ENCODE results near the gene ATXN1. TPM values are rescaled to one million over a fixed set of nuclear protein-coding genes. Genes with fewer than 3 reads are reported as not detected.

ATXN1 gene
- polyA plus RNA-seq, 1 donor (not counting 4 experiments of a cell fraction or from before 2014, with no cell fraction given): 9.7 TPM

GRCh38 chr6:16389642-16390041 lies 371.6 kb downstream of the ATXN1 start:
- no peak overlapping the region for H3K27ac ChIP-seq (ENCODE audit: control insufficient read depth, insufficient read depth, low read length)
- dilution Hi-C loops (cut with MboI; ENCODE audit: extremely low pct_ligation_motif_present, low sequenced_read_pairs): no loop called here
- H3K79me2 ChIP-seq (ENCODE audit: control insufficient read depth, insufficient read depth, low read length): no peaks in the 10 kb centered on the region
- H4K20me1 ChIP-seq (ENCODE audit: control insufficient read depth, extremely low read depth, insufficient read depth, low read length): no peaks in the 10 kb centered on the region
- H2AFZ ChIP-seq (ENCODE audit: control insufficient read depth, low read length): no peak overlapping the region
- H3K4me1 ChIP-seq (ENCODE audit: control insufficient read depth, extremely low read depth, insufficient read depth, low read length): no peaks in the 10 kb centered on the region
- FAIRE-seq (no peak), DNase-seq (ENCODE audit: low read depth, low spot score) (no peak)
- H3K36me3 ChIP-seq (ENCODE audit: control insufficient read depth in 2 of 2, extremely low read depth in 1 of 2, insufficient read depth in 2 of 2, low read length in 2 of 2): peaks cover 0 to 2% of the 10 kb centered on the region in 2 experiments
- H3K9me3 ChIP-seq (ENCODE audit: control insufficient read depth, low read depth, low read length): no peaks in the 10 kb centered on the region
- H3K9me1 ChIP-seq (ENCODE audit: control insufficient read depth, extremely low read depth, insufficient read depth, low read length): no peaks in the 10 kb centered on the region
- H3K9ac ChIP-seq (ENCODE audit: control insufficient read depth, extremely low read depth, insufficient read depth, low read length): no peak overlapping the region
- H3K27me3 ChIP-seq (ENCODE audit: control insufficient read depth, extremely low read depth, insufficient read depth, low read length): no peaks in the 10 kb centered on the region
- no peak for TF ChIP-seq CTCF (optimal IDR thresholded peaks at IDR 0.05 in 1 of 3, IDR thresholded peaks at IDR 0.05 in 1 of 3, conservative IDR thresholded peaks at IDR 0.05 in 1 of 3; ENCODE audit: extremely low read depth in 1 of 3, insufficient read depth in 2 of 3, low read length in 3 of 3)
- TF ChIP-seq EZH2 (IDR thresholded peaks at IDR 0.05; ENCODE audit: low read length): no peak
- no peak overlapping the region for H3K4me2 ChIP-seq (ENCODE audit: control insufficient read depth, extremely low read depth, insufficient read depth, low read depth, low read length)
- H3K4me3 ChIP-seq (ENCODE audit: control insufficient read depth in 2 of 3, extremely low read depth in 1 of 3, insufficient read depth in 2 of 3, low read depth in 1 of 3, low read length in 3 of 3): no peak overlapping the region

DNA sequence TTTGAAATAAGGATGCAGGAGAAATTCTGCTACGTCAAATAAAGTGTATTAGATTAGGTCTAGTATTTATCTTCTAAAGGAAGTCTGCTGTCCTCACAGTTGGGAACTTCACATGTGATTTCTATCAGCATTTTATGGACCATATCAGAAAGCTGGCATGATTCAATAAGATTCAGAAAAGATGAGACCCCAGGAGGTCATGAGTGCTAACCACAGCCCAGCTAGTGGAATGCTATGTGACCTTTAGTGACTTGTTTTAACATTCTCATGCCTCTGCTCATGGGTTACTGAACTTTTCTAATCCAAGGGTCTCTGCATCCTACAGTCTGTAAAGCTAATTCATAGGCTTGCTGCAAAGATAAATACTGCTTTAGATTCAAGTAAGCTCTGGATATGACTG lies 372.8 kb downstream of the ATXN1 start:
- Histone ChIP-seq H3K9me3 (ENCODE audit: control insufficient read depth, low read depth, low read length) (no peaks in the 10 kb centered on the region), H3K4me3 (ENCODE audit: control insufficient read depth in 2 of 3, extremely low read depth in 1 of 3, insufficient read depth in 2 of 3, low read depth in 1 of 3, low read length in 3 of 3) (no peak overlapping the region), H3K9me1 (ENCODE audit: control insufficient read depth, extremely low read depth, insufficient read depth, low read length) (no peaks in the 10 kb centered on the region), H2AFZ (ENCODE audit: control insufficient read depth, low read length) (no peak overlapping the region), H3K27me3 (ENCODE audit: control insufficient read depth, extremely low read depth, insufficient read depth, low read length) (no peaks in the 10 kb centered on the region), H4K20me1 (ENCODE audit: control insufficient read depth, extremely low read depth, insufficient read depth, low read length) (no peaks in the 10 kb centered on the region), H3K36me3 (ENCODE audit: control insufficient read depth in 2 of 2, extremely low read depth in 1 of 2, insufficient read depth in 2 of 2, low read length in 2 of 2) (peaks cover 0 to 2% of the 10 kb centered on the region in 2 experiments), H3K4me1 (ENCODE audit: control insufficient read depth, extremely low read depth, insufficient read depth, low read length) (no peaks in the 10 kb centered on the region), H3K27ac (ENCODE audit: control insufficient read depth, insufficient read depth, low read length) (no peak overlapping the region), H3K9ac (ENCODE audit: control insufficient read depth, extremely low read depth, insufficient read depth, low read length) (no peak overlapping the region), H3K79me2 (ENCODE audit: control insufficient read depth, insufficient read depth, low read length) (no peaks in the 10 kb centered on the region), H3K4me2 (ENCODE audit: control insufficient read depth, extremely low read depth, insufficient read depth, low read depth, low read length) (no peak overlapping the region)
- dilution Hi-C loops (cut with MboI; ENCODE audit: extremely low pct_ligation_motif_present, low sequenced_read_pairs): no loop called here
- TF ChIP-seq CTCF (optimal IDR thresholded peaks at IDR 0.05 in 1 of 3, IDR thresholded peaks at IDR 0.05 in 1 of 3, conservative IDR thresholded peaks at IDR 0.05 in 1 of 3; ENCODE audit: extremely low read depth in 1 of 3, insufficient read depth in 2 of 3, low read length in 3 of 3): no peak
- TF ChIP-seq EZH2 (IDR thresholded peaks at IDR 0.05; ENCODE audit: low read length): no peak
- no peak for FAIRE-seq
- DNase-seq (ENCODE audit: low read depth, low spot score): no peak

Data from keratinocyte (primary cell).